ENCODE results near the gene SMPD4. TPM values are rescaled to one million over a fixed set of nuclear protein-coding genes. Genes with fewer than 3 reads are reported as not detected.
"Not testable (repeated sequence)": the region's sequence is repeated elsewhere in the genome, so short reads cannot be mapped to it uniquely, and the experiment has no call there.

SMPD4 gene
- polyA plus RNA-seq, 1 donor from 2014 or later: 40.6 TPM

DNA sequence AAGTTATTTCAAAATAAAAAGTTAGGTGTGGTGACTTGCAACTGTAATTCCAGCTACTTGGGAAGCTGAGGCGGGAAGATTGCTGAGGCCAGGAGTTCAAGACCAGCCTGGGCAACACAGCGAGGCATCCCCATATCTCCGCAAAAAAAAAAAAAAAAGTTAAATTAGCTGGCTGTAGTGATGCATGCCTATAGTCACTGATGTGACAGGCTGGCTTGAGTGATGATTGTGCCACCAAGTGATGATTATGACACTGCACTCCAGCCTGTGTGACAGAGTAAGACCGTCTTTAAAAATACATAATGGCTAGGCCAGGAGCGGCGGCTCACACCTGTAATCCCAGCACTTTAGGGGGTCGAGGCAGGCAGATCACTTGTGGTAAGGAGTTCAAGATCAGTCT, 11.5 kb downstream of the SMPD4 start:
- Histone ChIP-seq H4K20me1 (ENCODE audit: insufficient read depth) (no peaks in the 10 kb centered on the region), H3K27me3 (ENCODE audit: insufficient read depth, low read depth, low read length) (no peaks in the 10 kb centered on the region), H3K4me3 (ENCODE audit: low read length) (no peak overlapping the region), H3K9me3 (ENCODE audit: low read length) (no peaks in the 10 kb centered on the region), H3K27ac (ENCODE audit: low read length) (no peak overlapping the region), H3K9me2 (ENCODE audit: insufficient read depth, low read length) (no peaks in the 10 kb centered on the region), H3K9ac (ENCODE audit: low read length) (no peak overlapping the region), H3K79me2 (replicated peaks; ENCODE audit: insufficient read depth, low read length) (no peaks in the 10 kb centered on the region), H3F3A (ENCODE audit: insufficient read depth, low read length, poor library complexity, severe bottlenecking) (no peaks in the 10 kb centered on the region), H3K4me2 (ENCODE audit: low read length) (no peak overlapping the region), H2AFZ (ENCODE audit: low read depth, low read length) (no peak overlapping the region), H3K36me3 (ENCODE audit: insufficient read depth, low read length) (no peaks in the 10 kb centered on the region)
- no peak for TF ChIP-seq POLR2AphosphoS5 (IDR thresholded peaks at IDR 0.05)
- TF ChIP-seq, protein P1, sequence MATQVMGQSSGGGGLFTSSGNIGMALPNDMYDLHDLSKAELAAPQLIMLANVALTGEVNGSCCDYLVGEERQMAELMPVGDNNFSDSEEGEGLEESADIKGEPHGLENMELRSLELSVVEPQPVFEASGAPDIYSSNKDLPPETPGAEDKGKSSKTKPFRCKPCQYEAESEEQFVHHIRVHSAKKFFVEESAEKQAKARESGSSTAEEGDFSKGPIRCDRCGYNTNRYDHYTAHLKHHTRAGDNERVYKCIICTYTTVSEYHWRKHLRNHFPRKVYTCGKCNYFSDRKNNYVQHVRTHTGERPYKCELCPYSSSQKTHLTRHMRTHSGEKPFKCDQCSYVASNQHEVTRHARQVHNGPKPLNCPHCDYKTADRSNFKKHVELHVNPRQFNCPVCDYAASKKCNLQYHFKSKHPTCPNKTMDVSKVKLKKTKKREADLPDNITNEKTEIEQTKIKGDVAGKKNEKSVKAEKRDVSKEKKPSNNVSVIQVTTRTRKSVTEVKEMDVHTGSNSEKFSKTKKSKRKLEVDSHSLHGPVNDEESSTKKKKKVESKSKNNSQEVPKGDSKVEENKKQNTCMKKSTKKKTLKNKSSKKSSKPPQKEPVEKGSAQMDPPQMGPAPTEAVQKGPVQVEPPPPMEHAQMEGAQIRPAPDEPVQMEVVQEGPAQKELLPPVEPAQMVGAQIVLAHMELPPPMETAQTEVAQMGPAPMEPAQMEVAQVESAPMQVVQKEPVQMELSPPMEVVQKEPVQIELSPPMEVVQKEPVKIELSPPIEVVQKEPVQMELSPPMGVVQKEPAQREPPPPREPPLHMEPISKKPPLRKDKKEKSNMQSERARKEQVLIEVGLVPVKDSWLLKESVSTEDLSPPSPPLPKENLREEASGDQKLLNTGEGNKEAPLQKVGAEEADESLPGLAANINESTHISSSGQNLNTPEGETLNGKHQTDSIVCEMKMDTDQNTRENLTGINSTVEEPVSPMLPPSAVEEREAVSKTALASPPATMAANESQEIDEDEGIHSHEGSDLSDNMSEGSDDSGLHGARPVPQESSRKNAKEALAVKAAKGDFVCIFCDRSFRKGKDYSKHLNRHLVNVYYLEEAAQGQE (IDR thresholded peaks at IDR 0.05; ENCODE audit: borderline replicate concordance): no peak
- TF ChIP-seq RAD21 (conservative IDR thresholded peaks at IDR 0.05): no peak
- TF ChIP-seq, protein P2, sequence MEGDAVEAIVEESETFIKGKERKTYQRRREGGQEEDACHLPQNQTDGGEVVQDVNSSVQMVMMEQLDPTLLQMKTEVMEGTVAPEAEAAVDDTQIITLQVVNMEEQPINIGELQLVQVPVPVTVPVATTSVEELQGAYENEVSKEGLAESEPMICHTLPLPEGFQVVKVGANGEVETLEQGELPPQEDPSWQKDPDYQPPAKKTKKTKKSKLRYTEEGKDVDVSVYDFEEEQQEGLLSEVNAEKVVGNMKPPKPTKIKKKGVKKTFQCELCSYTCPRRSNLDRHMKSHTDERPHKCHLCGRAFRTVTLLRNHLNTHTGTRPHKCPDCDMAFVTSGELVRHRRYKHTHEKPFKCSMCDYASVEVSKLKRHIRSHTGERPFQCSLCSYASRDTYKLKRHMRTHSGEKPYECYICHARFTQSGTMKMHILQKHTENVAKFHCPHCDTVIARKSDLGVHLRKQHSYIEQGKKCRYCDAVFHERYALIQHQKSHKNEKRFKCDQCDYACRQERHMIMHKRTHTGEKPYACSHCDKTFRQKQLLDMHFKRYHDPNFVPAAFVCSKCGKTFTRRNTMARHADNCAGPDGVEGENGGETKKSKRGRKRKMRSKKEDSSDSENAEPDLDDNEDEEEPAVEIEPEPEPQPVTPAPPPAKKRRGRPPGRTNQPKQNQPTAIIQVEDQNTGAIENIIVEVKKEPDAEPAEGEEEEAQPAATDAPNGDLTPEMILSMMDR (IDR thresholded peaks at IDR 0.05; ENCODE audit: poor library complexity, severe bottlenecking): no peak
- no peak for TF ChIP-seq MXI1 (conservative IDR thresholded peaks at IDR 0.05; ENCODE audit: poor library complexity, severe bottlenecking)
- no peak for TF ChIP-seq SMC3 (conservative IDR thresholded peaks at IDR 0.05; ENCODE audit: poor library complexity)
- TF ChIP-seq EZH2 (IDR thresholded peaks at IDR 0.05; ENCODE audit: borderline replicate concordance, insufficient read depth, low read length, poor library complexity, severe bottlenecking): no peak
- no peak for TF ChIP-seq TAF1 (IDR thresholded peaks at IDR 0.05; ENCODE audit: low read depth)
- no peak for TF ChIP-seq EP300 (conservative IDR thresholded peaks at IDR 0.05; ENCODE audit: poor library complexity, severe bottlenecking)

DNA sequence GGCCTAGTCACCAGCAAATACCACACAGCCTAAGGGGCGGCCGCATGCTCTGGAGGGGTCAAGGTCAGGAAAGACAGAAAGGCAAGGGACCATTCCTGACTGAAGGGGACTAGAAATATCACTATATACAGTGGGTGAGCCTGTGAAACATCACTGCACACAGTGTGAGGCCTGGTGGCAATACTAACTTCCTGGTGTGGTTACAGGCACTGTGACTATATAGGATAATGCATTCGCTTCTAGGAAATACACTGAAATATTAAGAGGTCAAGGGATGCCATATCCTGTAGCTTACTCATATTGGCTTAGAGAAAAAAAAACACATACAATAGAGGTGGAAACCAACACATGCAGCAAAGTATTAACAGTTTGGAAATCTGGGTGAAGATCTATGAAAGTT, 12.2 kb downstream of the SMPD4 start:
- not testable (repeated sequence) for H3K9ac ChIP-seq (ENCODE audit: low read length); H3K79me2 ChIP-seq (replicated peaks; ENCODE audit: insufficient read depth, low read length); H2AFZ ChIP-seq (ENCODE audit: low read depth, low read length); H3K27me3 ChIP-seq (ENCODE audit: insufficient read depth, low read depth, low read length); H3K9me3 ChIP-seq (ENCODE audit: low read length); H3K9me2 ChIP-seq (ENCODE audit: insufficient read depth, low read length); H3K36me3 ChIP-seq (ENCODE audit: insufficient read depth, low read length); H4K20me1 ChIP-seq (ENCODE audit: insufficient read depth); H3K27ac ChIP-seq (ENCODE audit: low read length); H3F3A ChIP-seq (ENCODE audit: insufficient read depth, low read length, poor library complexity, severe bottlenecking); H3K4me2 ChIP-seq (ENCODE audit: low read length); H3K4me3 ChIP-seq (ENCODE audit: low read length)

DNA sequence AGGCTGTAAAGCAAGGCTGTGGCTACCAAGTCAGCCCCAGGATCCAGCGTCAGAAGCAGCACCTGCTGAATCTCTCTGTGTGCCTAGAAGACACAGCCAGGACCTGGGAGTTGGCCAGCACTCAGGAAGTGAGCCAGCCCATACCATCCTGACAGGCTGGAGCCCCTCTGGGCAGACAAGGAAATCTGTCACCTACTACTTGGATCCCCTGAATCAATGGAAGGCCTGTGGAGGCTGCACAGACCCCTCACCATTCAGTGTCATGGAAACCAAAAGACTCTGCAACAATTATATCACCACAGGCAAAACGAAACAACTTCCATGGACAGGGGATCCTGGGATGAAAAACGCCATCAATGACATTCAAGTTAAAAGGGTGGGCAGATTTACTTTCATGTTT, 14.8 kb downstream of the SMPD4 start:
- not testable (repeated sequence) for H2AFZ ChIP-seq (ENCODE audit: low read depth, low read length); H3K4me3 ChIP-seq (ENCODE audit: low read length); H3F3A ChIP-seq (ENCODE audit: insufficient read depth, low read length, poor library complexity, severe bottlenecking); H3K9ac ChIP-seq (ENCODE audit: low read length); H3K27me3 ChIP-seq (ENCODE audit: insufficient read depth, low read depth, low read length); H3K79me2 ChIP-seq (replicated peaks; ENCODE audit: insufficient read depth, low read length); H3K9me2 ChIP-seq (ENCODE audit: insufficient read depth, low read length); H3K9me3 ChIP-seq (ENCODE audit: low read length); H3K36me3 ChIP-seq (ENCODE audit: insufficient read depth, low read length); H3K27ac ChIP-seq (ENCODE audit: low read length); H4K20me1 ChIP-seq (ENCODE audit: insufficient read depth); H3K4me2 ChIP-seq (ENCODE audit: low read length)

All from neural cell (in vitro differentiated cells).